NCI-H2227 (cell line): ENCODE data around the gene RXFP1.

Source experiments
- DNase-seq: peaks from one replicate; lab custom pipeline; 2025; ENCODE audit not compliant: unreplicated experiment; lab: John Stamatoyannopoulos, UW

Gene RXFP1

GRCh38 chr4:158521484-158522088, at the start of gene RXFP1:
TSS of gene RXFP1 (plus strand) at chr4:158521882. CDS start at chr4:158521977, 95 bp downstream.
- no peak for DNase-seq

GRCh38 chr4:158481811-158482210, 39.9 kb upstream of the RXFP1 start:
- DNase-seq: no peak

GRCh38 chr4:158484173-158484885, 37.4 kb upstream of the RXFP1 start:
- no peak for DNase-seq

- DNase-seq: no peak
Measured at GRCh38 chr4:158490629-158491028, 31.1 kb upstream of the RXFP1 start.

- no peak for DNase-seq
Measured at GRCh38 chr4:158492391-158492790, 29.3 kb upstream of the RXFP1 start.

- no peak for DNase-seq
Measured at GRCh38 chr4:158496030-158496741, 25.5 kb upstream of the RXFP1 start.

GRCh38 chr4:158500054-158500453, 21.6 kb upstream of the RXFP1 start:
- DNase-seq: no peak

- DNase-seq: no peak
Measured at GRCh38 chr4:158513256-158513655, 8.4 kb upstream of the RXFP1 start.

- DNase-seq: no peak
Measured at GRCh38 chr4:158519226-158519625, 2.5 kb upstream of the RXFP1 start.

GRCh38 chr4:158523990-158524535, 2.4 kb downstream of the RXFP1 start:
- DNase-seq: no peak

GRCh38 chr4:158527516-158527915, 5.8 kb downstream of the RXFP1 start:
- DNase-seq: no peak

GRCh38 chr4:158529505-158529904, 7.8 kb downstream of the RXFP1 start:
- no peak for DNase-seq

GRCh38 chr4:158530381-158530780, 8.7 kb downstream of the RXFP1 start:
- DNase-seq: no peak

- DNase-seq: no peak
Measured at GRCh38 chr4:158530898-158531297, 9.2 kb downstream of the RXFP1 start.

GRCh38 chr4:158532556-158533231, 11.0 kb downstream of the RXFP1 start:
- DNase-seq: no peak

- DNase-seq: no peak
Measured at GRCh38 chr4:158534727-158535126, 13.0 kb downstream of the RXFP1 start.

- DNase-seq: no peak
Measured at GRCh38 chr4:158535130-158535614, 13.5 kb downstream of the RXFP1 start.

GRCh38 chr4:158536833-158537232, 15.2 kb downstream of the RXFP1 start:
- DNase-seq: no peak

GRCh38 chr4:158538176-158538575, 16.5 kb downstream of the RXFP1 start:
- no peak for DNase-seq

- DNase-seq: no peak
Measured at GRCh38 chr4:158538911-158539310, 17.2 kb downstream of the RXFP1 start.
